Measurements from ENCODE around the gene BUB1B. TPM values are rescaled to one million over a fixed set of nuclear protein-coding genes. Genes with fewer than 3 reads are reported as not detected.

The BUB1B gene
- total RNA-seq, 1 donor = 2.2 TPM

DNA sequence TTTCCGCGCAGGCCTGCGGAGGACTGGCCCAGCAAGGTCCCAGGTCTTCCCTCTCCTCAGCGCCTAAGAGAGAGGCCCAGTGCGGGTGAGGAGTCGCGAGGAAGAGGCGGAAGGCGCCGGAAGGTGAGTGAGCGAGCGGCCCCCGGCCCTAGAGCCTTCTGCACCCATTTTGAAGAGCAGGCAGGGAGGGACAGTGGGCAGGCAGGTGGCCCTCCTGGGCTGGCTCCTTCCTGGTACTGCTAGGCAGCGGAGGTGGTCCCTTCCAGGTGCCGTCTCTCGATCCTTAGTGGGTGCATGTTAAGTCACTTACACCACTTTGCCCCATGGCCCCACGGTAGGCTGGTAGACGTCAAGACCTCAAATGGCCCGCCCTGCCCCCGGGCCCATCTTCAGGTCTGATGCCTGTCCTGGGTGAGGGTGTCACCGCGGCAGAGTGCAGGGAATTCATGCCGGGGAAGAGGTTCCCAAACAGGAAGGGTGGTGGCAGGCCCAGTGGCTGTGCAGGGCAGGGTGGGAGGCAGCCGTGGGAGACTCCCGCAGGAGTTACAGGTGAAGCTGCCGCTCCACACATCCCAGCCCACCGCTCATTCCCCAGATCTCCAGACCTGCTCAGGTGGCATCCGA is 92.4 kb downstream of the BUB1B start:
- Histone ChIP-seq H3K27ac (ENCODE audit: low read depth, low read length) (no peak overlapping the region), H3K4me1 (ENCODE audit: insufficient read depth, low read length) (peaks cover 4% of the 10 kb centered on the region), H3K27me3 (ENCODE audit: insufficient read depth, low read length) (peaks cover 50% of the 10 kb centered on the region), H3K79me2 (ENCODE audit: insufficient read depth, low read length) (no peaks in the 10 kb centered on the region), H2AFZ (ENCODE audit: low read length) (peak overlapping the region; percentile 70), H3K4me2 (ENCODE audit: insufficient read depth, low read length) (peak overlapping the region; percentile 81), H3K36me3 (ENCODE audit: insufficient read depth, low read length) (no peaks in the 10 kb centered on the region), H4K20me1 (ENCODE audit: insufficient read depth, low read length) (no peaks in the 10 kb centered on the region), H3K9me3 (ENCODE audit: low read depth, low read length) (no peaks in the 10 kb centered on the region), H3K4me3 (ENCODE audit: insufficient read depth, low read length) (peak overlapping the region; percentile 69)
- peak; percentile 81 for DNase-seq (ENCODE audit: insufficient read length, low spot score, missing footprints)
- no peak for TF ChIP-seq CTCF (IDR thresholded peaks at IDR 0.05; ENCODE audit: extremely low read depth, low read depth, low read length)

DNA sequence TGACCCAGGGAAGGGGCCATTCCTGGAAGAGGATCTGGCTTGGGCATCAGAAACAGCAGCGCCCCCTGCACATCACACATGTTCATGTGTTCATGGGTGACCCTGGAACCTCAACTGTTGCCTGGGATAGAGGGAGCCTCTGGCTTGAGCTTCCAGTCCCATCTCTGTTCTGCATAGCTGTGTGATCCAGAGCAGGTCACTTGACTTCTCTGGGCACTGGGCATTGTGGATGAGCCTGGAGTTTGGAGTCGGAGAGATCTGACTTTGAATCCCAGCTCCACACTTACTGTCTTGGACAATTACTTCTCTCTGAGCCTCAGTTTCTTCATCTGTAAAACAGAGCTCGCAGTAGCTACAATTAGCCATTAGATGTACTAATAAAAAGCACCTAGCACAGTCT is 93.6 kb downstream of the BUB1B start:
- Histone ChIP-seq H3K27ac (ENCODE audit: low read depth, low read length) (no peak overlapping the region), H2AFZ (ENCODE audit: low read length) (no peak overlapping the region), H3K27me3 (ENCODE audit: insufficient read depth, low read length) (peaks cover 51% of the 10 kb centered on the region), H3K4me3 (ENCODE audit: insufficient read depth, low read length) (no peak overlapping the region), H3K4me2 (ENCODE audit: insufficient read depth, low read length) (no peak overlapping the region), H3K79me2 (ENCODE audit: insufficient read depth, low read length) (no peaks in the 10 kb centered on the region), H3K36me3 (ENCODE audit: insufficient read depth, low read length) (no peaks in the 10 kb centered on the region), H3K4me1 (ENCODE audit: insufficient read depth, low read length) (no peaks in the 10 kb centered on the region), H3K9me3 (ENCODE audit: low read depth, low read length) (no peaks in the 10 kb centered on the region), H4K20me1 (ENCODE audit: insufficient read depth, low read length) (no peaks in the 10 kb centered on the region)
- no peak for DNase-seq (ENCODE audit: insufficient read length, low spot score, missing footprints)
- TF ChIP-seq CTCF (IDR thresholded peaks at IDR 0.05; ENCODE audit: extremely low read depth, low read depth, low read length) = no peak

DNA sequence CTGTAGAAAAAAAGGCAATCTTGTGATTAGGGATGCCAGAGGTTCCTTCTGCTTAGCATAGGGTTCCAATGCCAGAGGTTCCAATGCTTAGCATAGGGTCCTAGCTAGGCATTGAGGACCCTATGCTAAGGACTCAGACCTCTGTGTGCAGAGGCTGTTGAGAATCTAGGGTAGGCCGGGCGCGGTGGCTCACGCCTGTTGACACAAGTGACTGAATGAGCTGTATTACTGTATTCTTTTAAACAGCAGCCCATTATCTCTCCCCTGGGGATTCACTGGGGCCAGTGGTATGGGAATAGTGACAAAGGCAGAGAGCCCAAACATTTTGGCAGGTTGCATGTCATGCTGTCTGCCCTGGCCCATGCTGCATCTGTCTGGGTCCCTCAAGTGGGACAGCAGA is 94.2 kb downstream of the BUB1B start:
- Histone ChIP-seq H3K9me3 (ENCODE audit: low read depth, low read length) (no peaks in the 10 kb centered on the region), H3K27me3 (ENCODE audit: insufficient read depth, low read length) (peaks cover 47% of the 10 kb centered on the region), H3K79me2 (ENCODE audit: insufficient read depth, low read length) (no peaks in the 10 kb centered on the region), H4K20me1 (ENCODE audit: insufficient read depth, low read length) (no peaks in the 10 kb centered on the region), H3K4me3 (ENCODE audit: insufficient read depth, low read length) (no peak overlapping the region), H3K4me2 (ENCODE audit: insufficient read depth, low read length) (no peak overlapping the region), H3K4me1 (ENCODE audit: insufficient read depth, low read length) (no peaks in the 10 kb centered on the region), H3K27ac (ENCODE audit: low read depth, low read length) (no peak overlapping the region), H2AFZ (ENCODE audit: low read length) (no peak overlapping the region), H3K36me3 (ENCODE audit: insufficient read depth, low read length) (no peaks in the 10 kb centered on the region)
- TF ChIP-seq CTCF (IDR thresholded peaks at IDR 0.05; ENCODE audit: extremely low read depth, low read depth, low read length) = no peak
- DNase-seq (ENCODE audit: insufficient read length, low spot score, missing footprints) = no peak

DNA sequence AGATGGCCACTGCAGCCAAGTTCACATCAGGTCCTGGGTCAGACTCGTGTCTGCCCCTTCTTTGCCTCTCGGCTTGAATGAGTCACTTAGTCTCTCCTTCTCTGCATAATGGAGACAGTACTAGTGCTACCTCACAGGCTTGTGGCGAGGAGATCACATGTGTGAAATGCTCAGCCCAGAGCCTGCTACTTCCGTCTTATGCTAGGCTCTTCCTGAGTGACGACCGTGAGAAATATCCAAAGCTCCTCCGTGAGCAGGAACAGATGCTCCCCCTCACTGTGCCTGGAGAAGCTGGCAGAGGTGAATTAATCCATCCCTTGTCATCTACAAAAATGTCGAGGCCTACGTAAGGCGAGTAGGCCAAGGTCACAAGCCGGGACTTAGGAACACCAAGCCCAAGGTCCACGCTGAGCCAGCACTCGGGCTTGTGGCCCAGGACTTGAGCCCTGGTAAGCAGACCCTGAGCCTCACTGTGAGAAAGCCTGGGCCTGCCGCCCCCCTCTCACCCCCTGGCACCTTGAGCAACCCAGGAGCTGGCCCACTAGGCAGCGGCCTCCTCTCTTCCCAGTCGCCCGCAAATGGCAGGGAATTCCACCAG is 95.9 kb downstream of the BUB1B start:
- no peaks in the 10 kb centered on the region for H3K36me3 ChIP-seq (ENCODE audit: insufficient read depth, low read length)
- H3K9me3 ChIP-seq (ENCODE audit: low read depth, low read length) = no peaks in the 10 kb centered on the region
- H3K4me2 ChIP-seq (ENCODE audit: insufficient read depth, low read length) = no peak overlapping the region
- no peak for DNase-seq (ENCODE audit: insufficient read length, low spot score, missing footprints)
- peaks cover 39% of the 10 kb centered on the region for H3K27me3 ChIP-seq (ENCODE audit: insufficient read depth, low read length)
- no peak overlapping the region for H2AFZ ChIP-seq (ENCODE audit: low read length)
- H3K4me3 ChIP-seq (ENCODE audit: insufficient read depth, low read length) = no peak overlapping the region
- no peaks in the 10 kb centered on the region for H4K20me1 ChIP-seq (ENCODE audit: insufficient read depth, low read length)
- TF ChIP-seq CTCF (IDR thresholded peaks at IDR 0.05; ENCODE audit: extremely low read depth, low read depth, low read length) = no peak
- H3K4me1 ChIP-seq (ENCODE audit: insufficient read depth, low read length) = no peaks in the 10 kb centered on the region
- H3K79me2 ChIP-seq (ENCODE audit: insufficient read depth, low read length) = no peaks in the 10 kb centered on the region
- no peak overlapping the region for H3K27ac ChIP-seq (ENCODE audit: low read depth, low read length)

Data from osteoblast (primary cell).